ENCODE data around the gene ERCC8.

ERCC8 gene

DNA sequence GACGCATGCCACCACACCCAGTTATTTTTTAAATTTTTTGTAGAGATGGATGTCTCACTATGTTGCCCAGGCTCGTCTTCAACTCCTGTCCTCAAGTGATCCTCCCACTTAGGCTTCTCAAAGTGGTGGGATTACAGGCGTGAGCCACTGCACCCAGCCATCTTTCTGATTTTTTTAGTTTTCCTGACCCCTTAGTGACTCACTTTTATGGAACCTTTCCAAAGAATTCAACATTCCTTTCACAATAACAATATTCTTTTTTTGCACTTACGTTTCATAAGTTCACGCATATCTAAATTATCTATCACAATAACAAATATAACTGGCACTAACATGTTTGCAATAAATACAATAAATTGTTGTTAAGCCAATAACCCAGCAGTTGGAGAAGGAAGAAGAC, 109.3 kb downstream of the ERCC8 start:
- no peaks in the 10 kb centered on the region for H3K36me3 ChIP-seq (ENCODE audit: insufficient read depth, low read length)
- H3K9me3 ChIP-seq (ENCODE audit: insufficient read depth, low read depth, low read length), result no peaks in the 10 kb centered on the region
- no peak overlapping the region for H3K4me3 ChIP-seq (ENCODE audit: low read length)
- H3K4me1 ChIP-seq (ENCODE audit: insufficient read depth, low read length), result peaks cover 26% of the 10 kb centered on the region
- H3K27ac ChIP-seq (ENCODE audit: low read depth, low read length), result no peak overlapping the region
- no peaks in the 10 kb centered on the region for H3K27me3 ChIP-seq (ENCODE audit: insufficient read depth, low read length)
- WGBS, result 82% methylated on average over 4 of the region's 5 CpGs
- no peak overlapping the region for H3K9ac ChIP-seq (ENCODE audit: low read depth, low read length)

DNA sequence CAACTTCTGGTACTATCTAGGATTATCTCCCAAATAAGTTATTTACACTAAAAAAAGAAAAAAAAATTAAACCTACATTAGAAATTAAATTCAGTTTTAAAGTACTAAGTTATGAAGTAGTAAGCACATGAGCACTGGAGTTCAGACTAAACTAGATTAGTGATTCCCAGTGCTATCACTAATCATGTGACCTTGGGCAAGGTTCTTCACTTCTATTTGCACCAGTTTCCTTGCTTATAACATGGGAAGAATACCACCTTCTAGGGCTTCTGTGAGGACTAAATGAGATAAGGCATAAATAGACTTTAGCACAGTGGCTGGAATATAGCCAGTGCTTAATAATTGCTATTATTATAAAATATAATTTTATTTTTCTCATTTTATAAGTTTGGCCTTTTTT, 111.3 kb downstream of the ERCC8 start:
- Histone ChIP-seq H3K4me1 (ENCODE audit: insufficient read depth, low read length) (peaks cover 26% of the 10 kb centered on the region), H3K27ac (ENCODE audit: low read depth, low read length) (no peak overlapping the region), H3K27me3 (ENCODE audit: insufficient read depth, low read length) (no peaks in the 10 kb centered on the region), H3K9ac (ENCODE audit: low read depth, low read length) (no peak overlapping the region), H3K9me3 (ENCODE audit: insufficient read depth, low read depth, low read length) (no peaks in the 10 kb centered on the region), H3K36me3 (ENCODE audit: insufficient read depth, low read length) (no peaks in the 10 kb centered on the region), H3K4me3 (ENCODE audit: low read length) (no peak overlapping the region)

DNA sequence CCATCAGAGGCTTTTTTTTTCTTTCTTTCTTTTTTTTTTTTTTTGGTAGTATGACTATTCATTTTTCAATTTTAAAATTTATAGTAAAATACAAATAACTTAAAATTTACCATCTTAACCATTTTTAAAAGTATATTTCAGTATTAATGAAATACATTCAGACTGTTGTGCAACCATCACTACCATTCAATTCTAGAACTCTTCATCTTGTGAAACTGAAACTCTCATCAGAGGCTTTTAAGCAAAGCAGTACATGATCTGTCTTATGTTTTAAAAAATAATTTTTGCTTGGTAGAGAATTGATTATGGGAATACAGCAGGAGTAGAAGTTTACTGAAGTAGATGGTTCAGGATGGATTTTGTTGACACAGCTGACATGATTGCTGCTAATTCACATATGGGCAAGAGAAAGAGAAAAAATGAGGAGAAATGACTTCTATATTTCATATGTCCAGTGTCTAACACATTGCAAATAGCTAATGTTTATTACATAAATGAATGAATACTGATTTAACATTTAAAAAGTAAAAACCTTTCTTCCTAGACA, 114.2 kb downstream of the ERCC8 start:
- Histone ChIP-seq H3K4me1 (ENCODE audit: insufficient read depth, low read length) (0 out of 2 replicates have a peak, but pooled peaks cover under 1% of the 10 kb centered on the region), H3K36me3 (ENCODE audit: insufficient read depth, low read length) (no peaks in the 10 kb centered on the region), H3K4me3 (ENCODE audit: low read length) (no peak overlapping the region), H3K27me3 (ENCODE audit: insufficient read depth, low read length) (no peaks in the 10 kb centered on the region), H3K27ac (ENCODE audit: low read depth, low read length) (no peak overlapping the region), H3K9ac (ENCODE audit: low read depth, low read length) (no peak overlapping the region), H3K9me3 (ENCODE audit: insufficient read depth, low read depth, low read length) (no peaks in the 10 kb centered on the region)

GRCh38 chr5:60829490-60830266, 115.2 kb downstream of the ERCC8 start:
- Histone ChIP-seq H3K36me3 (ENCODE audit: insufficient read depth, low read length) (no peaks in the 10 kb centered on the region), H3K4me3 (ENCODE audit: low read length) (no peak overlapping the region), H3K9ac (ENCODE audit: low read depth, low read length) (no peak overlapping the region), H3K9me3 (ENCODE audit: insufficient read depth, low read depth, low read length) (no peaks in the 10 kb centered on the region), H3K27me3 (ENCODE audit: insufficient read depth, low read length) (no peaks in the 10 kb centered on the region), H3K27ac (ENCODE audit: low read depth, low read length) (no peak overlapping the region), H3K4me1 (ENCODE audit: insufficient read depth, low read length) (no peaks in the 10 kb centered on the region)
- WGBS, result 93% methylated on average over 2 of the region's 2 CpGs

- H3K36me3 ChIP-seq (ENCODE audit: insufficient read depth, low read length), result no peaks in the 10 kb centered on the region
- no peak overlapping the region for H3K9ac ChIP-seq (ENCODE audit: low read depth, low read length)
- H3K27me3 ChIP-seq (ENCODE audit: insufficient read depth, low read length), result no peaks in the 10 kb centered on the region
- H3K4me1 ChIP-seq (ENCODE audit: insufficient read depth, low read length), result no peaks in the 10 kb centered on the region
- H3K27ac ChIP-seq (ENCODE audit: low read depth, low read length), result no peak overlapping the region
- no peak overlapping the region for H3K4me3 ChIP-seq (ENCODE audit: low read length)
- no CpG with 5 or more reads among the region's 1 CpG for WGBS
- H3K9me3 ChIP-seq (ENCODE audit: insufficient read depth, low read depth, low read length), result no peaks in the 10 kb centered on the region
These were observed 117.7 kb downstream of the ERCC8 start for GRCh38 chr5:60827201-60827600.

- Histone ChIP-seq H3K27me3 (ENCODE audit: insufficient read depth, low read length) (no peaks in the 10 kb centered on the region), H3K27ac (ENCODE audit: low read depth, low read length) (no peak overlapping the region), H3K4me1 (ENCODE audit: insufficient read depth, low read length) (no peaks in the 10 kb centered on the region), H3K36me3 (ENCODE audit: insufficient read depth, low read length) (no peaks in the 10 kb centered on the region), H3K4me3 (ENCODE audit: low read length) (no peak overlapping the region), H3K9ac (ENCODE audit: low read depth, low read length) (no peak overlapping the region), H3K9me3 (ENCODE audit: insufficient read depth, low read depth, low read length) (no peaks in the 10 kb centered on the region)
These were observed 118.2 kb downstream of the ERCC8 start for GRCh38 chr5:60826653-60827052.
